Astrocyte of the hippocampus (primary cell): ENCODE data around the gene FAM53B.

ENCODE experiments used
- DNase-seq: peaks from one replicate; pipeline ENCODE4 v3.0.0; 2011; ENCODE audit warnings: low read depth, low spot score

The FAM53B gene

DNA sequence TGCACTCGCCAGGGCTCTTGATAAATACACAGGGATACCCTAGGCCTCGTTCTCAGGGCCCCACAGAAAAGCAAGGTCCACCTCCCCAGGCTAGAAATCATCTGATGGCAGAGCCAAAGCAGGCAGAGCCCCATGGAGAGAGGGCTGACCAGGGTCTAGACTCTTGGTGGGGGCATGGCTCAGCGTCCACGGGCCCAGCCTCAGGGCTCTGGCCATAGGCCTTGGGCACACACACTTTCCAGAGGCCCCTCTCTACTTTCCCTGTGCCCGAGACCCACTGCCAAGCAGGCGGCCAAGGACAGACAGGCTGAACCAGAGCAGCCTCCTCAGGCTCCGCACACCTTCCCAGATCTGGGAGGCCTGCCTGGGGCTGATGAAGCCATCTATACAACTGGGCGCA, 64.8 kb downstream of the FAM53B start:
- DNase-seq = no peak

- DNase-seq = no peak
Measured at GRCh38 chr10:124678557-124679240, 65.5 kb downstream of the FAM53B start.

DNA sequence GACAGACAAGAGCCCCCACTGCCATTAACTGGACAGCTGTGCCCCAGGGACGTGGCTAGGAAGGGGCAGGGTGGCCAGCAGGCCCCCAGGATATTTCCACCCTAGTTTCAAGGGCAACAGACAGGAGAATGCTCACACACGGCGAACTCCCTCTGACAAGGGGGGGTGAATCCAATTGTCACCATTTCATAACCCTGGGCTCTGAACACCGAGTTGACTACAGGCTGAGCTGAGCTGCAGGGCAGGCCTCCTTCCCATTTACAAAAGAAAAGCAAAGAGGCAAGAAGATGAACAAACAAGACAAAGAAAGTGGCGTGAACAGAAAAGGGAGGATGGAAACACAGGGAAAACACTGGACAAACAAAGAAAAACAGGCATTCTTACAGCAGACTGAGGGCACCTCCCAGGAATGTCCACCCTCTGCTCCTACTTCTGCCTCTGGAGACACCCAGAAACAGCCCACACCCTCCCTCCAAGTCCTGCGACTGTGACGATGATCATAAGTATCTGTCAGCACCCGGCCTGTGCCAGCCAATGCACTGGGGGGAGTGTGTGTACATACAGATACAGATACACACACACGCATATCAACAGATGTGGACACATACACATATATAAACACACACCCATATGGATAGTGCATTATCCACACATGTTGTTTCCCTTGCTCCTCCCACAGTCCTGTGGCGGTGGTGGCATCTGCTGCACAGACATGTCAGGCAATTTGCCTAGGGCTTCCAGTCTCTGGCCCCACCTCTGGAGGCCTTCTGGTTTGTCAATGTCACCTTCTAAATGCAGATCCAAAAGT, 66.2 kb downstream of the FAM53B start:
- DNase-seq = no peak

DNA sequence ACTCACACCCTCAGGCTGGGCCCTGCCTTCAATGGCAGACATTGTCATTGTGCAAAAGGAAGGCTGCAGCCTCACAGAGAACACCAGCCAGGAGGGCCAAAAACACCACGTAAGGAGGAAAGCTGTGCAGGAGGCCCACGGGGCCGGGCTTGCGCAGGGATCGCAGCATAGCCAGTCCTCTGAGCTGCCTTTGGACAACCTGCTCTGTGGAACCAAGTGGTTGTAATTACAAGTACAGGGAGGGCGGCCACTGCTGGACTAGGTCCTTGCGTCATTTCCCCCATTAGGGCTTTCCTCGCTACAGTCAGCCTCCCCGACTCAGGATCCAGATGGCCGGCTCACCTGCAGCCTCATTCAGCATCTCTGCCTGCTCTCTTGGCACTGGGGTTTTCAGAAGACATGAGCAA, 66.9 kb downstream of the FAM53B start:
- DNase-seq = no peak

DNA sequence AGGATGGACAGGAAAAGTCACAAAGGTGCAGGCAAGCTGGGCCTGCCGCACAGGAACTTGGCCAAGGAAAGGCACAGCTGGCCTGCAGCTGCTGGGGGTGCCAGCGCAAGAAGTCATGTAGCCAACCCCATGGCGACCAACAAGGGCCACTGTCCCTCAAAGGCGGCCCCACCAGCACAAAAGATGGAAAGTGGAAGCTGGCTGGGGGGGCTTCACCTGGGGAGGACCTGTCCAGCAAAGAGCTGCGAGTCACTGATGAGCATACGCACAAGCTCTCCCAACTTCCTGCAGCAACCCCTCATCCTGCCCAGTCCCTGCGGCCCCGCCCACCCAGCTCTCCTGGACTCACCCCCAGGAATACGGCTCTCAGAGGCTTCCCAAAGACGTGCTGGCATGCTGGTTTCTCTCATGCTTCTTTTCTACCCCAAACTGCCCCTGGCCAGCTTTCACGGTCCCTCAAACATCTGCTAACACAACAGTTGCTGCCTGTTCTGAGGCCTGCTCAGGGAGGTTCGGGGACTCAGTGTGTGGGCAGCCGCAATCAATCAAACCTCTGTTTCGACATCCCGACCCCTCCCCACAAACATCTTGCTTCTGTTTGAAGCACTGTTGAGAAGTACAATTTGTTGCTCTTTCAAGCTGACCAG, 67.6 kb downstream of the FAM53B start:
- DNase-seq = peak; percentile 26

DNA sequence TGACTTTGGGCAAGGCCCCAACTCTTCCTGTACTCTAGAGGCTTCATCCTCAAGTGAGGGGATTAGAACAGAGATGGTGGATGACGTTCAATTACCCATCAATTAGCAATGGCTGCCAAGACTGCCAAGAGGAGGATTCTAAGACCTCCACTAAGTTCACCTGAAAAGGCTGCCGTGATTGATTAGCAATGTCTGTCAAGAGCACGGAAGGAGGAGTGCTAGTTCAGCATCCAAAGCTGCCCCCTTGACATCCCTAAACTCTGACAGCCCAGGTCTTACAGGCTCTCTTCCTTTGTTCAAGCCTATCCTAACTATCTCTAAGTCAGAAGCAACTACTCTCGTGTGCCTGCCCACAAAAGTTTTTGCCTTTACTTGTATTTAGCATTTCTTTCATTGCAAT, 68.4 kb downstream of the FAM53B start:
- DNase-seq = no peak

DNA sequence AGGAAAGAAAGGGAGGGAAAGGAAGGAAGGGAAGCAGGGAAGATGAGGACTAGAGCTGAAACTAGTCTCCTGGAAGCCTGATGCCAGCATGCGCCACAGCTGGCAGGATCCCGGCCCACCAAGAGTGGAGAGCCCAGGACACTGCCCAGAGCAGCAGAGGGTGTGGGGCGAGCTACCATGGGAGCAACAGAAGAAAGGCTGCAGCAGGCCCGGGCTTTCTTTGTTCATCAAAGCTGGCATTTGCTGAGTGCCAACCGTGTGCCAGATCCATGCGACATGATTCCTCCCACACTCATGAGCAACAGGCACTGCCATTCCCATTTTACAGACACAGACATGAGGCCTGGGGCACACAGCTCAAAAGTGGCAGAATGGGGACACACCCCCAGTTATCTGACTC, 68.9 kb downstream of the FAM53B start:
- DNase-seq = no peak

DNA sequence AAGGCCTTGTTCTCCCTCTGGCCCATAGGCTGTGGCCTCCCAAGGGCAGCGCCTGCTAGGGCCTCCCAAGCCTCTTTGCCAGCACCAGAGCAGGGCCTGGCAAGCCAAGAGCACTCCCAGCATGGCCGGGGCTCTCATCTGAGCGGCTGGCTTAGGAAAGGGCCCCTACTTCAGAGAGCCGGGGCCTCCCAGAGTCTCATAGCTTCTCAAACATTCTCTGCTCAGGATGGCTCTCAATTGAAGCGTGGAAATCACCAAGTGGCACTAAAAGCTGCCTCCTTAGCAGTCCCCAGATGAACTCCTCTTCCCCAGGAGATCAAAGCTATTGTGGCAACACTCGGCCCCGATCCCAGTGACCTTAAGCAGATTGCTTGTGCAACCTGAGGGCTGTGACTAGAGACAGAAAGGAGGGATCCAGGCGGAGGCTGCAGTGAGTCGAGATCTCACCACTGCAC, 69.4 kb downstream of the FAM53B start:
- no peak for DNase-seq

DNA sequence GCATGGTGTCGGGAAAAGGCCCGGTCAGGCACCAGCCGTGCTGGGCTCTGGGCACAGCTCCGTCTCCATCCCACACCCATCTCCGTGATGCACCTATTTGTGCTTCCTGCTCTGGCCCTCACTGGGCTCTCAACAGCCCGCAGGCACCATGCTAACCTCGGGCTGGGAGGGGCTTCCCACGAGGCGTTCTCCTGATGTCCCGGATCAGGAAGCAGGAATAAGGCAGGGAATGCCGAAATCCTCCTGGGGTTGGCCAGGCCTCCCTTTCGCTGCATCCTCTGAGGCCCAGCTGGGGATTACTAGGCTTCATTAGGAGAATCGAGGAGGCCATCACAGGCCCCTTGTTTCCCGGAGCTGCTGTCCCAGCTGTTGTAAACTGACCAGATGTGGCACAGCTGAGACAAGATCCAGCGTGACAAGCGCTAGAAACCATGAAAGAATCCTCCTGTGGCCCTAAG, 72.0 kb downstream of the FAM53B start:
- no peak for DNase-seq

GRCh38 chr10:124671486-124672075, 72.6 kb downstream of the FAM53B start:
- peak; percentile 66 for DNase-seq

DNA sequence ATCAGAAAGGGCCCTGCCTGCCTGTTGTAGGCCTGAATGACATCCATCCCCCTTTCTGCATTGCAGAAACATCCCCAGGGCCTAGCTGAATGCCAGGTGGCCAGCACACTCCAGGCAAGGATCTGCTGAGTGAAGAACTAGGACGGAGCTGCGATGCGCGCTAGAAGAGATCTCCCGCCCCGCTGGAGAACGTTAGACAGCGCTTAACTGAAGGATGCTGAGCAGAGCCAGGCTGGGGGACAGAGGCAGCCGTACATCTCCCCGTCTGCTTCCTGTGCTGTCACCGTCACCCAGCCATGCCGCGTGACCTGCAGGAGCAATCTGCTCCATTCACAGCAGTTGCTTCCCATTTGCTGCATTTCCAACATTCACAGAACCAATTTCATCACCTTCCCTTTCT, 73.3 kb downstream of the FAM53B start:
- no peak for DNase-seq

- DNase-seq = no peak
Measured at GRCh38 chr10:124669824-124670654, 74.1 kb downstream of the FAM53B start.

DNA sequence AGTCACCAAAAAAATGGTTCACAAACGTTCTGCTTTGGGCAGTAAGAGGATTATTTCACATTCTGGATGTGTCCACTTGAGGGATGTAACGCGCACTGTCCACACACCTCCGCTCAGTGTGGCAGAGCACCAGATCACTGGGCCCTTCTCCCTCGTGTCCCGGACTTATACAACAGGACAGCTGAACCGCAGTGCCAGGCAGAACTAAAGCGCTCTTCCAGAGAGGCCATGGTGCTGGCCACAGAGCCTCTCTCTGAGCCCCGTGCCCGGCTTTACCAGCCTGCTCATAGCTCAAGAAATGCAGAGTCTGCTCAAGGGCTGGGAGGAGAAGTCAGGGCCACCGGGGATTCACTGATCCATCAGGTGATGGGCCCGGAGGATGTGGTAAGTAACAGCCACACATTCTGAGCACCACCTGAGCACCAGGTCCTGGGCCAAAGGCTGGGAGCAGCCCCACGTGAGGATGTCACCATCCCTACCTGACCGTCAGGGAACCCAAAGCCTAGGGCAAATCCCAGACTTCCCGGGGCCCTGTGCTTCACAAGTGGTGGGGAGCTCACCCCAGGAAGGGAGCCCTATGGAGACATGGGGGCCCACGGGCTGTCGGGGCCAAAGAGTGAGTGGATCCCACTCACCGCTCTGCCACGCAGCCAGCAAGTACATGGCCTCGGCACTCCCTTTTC, 74.9 kb downstream of the FAM53B start:
- no peak for DNase-seq

DNA sequence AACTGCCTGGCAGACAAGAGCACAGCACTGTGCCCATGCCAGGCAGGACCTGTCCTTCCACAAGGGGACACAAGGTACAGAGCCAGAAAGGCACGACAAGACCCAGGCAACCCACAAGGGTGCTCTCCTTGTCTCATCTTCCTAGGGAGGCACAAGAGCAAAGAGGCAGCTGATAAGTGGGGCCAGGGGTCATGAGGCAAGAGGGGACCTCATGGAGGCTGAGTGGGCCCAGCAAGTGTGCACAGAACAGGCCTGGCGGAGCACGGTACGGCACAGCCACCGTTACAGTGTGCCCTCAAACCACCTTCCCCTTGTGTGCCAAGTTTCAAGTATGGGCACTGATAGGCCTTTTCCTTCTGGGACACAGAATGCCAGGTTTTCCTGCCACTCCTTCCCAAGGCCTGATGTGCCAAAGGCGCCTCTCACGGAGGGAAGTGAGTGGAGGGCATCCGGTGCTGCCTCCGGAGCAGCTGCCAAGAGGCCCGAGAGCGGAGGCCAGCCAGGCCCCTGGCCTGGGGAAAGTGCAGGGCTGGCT, 75.6 kb downstream of the FAM53B start:
- DNase-seq = no peak

GRCh38 chr10:124667425-124668345, 76.5 kb downstream of the FAM53B start:
- no peak for DNase-seq

DNA sequence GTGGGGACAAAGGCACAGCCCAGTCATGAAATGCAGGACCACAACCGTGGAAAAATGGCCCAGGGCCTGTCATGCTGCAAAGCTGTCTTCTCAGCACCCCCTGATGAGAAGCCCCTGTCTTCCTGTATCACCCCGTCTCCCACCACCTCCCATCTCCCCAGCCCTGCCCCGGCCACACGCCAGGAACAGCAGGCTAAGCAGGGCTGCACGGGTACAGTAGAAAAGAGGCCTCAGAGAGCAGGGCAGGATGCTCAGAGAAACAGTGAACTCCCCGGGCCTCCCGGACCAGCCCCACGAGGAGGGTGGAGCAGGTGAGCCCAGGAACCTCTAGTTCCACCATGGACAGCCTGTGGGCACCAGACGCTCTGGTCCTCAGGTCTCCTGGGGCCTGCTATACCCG, 77.7 kb downstream of the FAM53B start:
- DNase-seq = no peak

GRCh38 chr10:124665980-124666379, 78.2 kb downstream of the FAM53B start:
- peak; percentile 39 for DNase-seq

- no peak for DNase-seq
Measured at GRCh38 chr10:124665558-124665957, 78.6 kb downstream of the FAM53B start.

DNA sequence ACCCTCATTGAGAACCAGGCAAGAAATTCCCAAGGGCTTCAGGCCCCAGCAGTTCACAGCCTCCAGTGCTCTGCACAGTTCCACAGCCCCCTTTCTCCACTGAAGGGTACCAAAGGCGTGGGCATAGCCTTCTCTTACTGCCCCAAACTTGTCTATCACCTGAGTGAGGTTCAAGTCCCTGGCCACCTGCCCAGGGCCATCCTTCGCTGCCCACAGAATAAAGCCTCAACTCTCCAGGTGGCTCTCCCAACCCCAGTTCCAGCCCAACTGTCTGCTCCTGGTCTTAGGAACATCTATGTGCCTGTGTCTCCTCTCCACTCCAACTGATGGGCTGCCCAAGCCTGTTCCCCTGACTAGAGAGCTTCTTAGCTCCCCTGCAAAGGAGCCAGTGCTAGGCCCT, 79.1 kb downstream of the FAM53B start:
- no peak for DNase-seq
